Activated CD4-positive, alpha-beta T cell treated with anti-CD3 and anti-CD28 coated beads, Interleukin-2, Interleukin-6, amounts not matched to agents 100 ng/mL and 50 ng/mL, durations not matched to agents 16 hours and 8 hours (primary cell): ENCODE measurements around the gene CIAO2A.
"Not testable (repeated sequence)": the region's sequence is repeated elsewhere in the genome, so short reads cannot be mapped to it uniquely, and the experiment has no call there.

Experiments used
- DNase-seq: peaks from one replicate; pipeline ENCODE4 v3.0.0-alpha.2; 2020

Gene CIAO2A

DNA sequence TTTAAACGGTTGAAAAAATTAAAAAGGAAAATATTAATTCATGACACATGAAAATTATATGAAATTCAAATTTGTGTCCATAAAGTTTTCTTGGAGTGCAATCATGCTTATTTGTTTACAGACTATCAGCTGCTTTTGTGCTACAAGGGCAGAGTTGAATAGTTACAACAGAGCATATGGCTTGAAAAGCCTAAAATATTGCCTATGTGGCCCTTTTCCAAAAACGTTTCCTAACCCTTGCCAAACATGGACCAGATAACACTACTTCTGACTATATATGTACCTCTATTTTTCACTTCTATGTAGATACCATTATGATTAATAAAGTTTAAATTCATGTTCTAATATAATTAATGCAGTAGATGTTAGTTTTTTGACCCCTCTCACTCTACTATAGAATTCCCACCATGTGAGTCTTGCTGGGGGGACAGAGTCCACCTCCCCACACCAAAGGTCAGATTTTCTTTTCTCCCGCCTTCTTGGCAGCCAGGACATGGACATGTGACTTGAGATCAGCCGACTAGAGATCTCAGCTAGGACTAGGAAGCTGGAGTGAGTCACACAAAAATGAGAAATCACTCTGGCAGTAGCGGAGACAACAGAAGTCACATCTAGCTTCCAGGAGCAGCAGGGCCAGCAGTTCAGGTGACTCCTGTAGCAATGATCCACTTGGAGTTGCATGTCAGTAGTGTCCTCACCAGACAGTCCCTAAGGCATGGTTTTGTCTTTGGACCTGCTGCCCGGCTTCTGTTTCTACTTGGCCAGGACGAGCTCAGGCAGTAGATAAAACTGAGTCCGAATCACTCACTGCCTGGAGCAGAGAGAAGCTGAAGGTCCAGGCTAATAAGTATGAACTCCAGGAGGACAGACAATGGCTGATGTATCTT lies 22.4 kb downstream of the CIAO2A start:
- no peak for DNase-seq

DNA sequence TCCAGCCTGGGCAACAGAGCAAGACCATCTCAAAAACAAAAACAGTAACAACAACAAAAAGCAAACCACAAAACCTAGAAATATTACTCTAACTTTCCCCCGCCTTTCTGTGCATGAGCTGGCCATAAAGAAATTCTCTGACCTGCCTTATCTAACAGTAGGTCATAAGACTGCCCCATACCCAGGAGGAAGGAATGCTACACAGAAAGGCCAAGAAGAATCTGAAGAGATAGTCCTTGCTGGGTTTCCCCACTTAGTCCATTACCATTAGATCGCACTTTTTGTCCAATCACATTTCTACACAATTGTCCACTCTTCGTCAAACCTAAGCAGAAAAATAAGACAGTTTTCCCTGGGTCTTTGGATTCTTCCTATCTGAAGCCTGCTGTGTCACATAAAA lies 23.5 kb downstream of the CIAO2A start:
- no peak for DNase-seq

DNA sequence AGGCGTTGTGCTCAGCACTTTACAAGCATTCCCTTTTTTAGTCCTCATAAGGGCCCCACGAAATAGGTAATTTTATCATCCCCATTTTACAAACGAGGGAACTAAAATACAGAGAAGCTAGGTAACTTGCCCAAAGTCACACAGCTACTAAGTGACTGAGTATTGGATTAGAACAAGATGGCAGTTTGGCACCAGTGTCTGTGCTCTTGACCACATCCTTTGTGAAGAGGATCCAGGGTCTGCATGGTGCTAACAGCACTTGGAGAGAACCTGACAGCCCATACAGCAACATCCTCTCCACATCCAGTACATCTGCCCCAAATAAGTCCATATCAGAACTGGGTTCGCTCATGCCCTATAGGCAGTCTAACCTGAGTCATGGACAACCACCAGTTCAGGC lies 25.5 kb downstream of the CIAO2A start:
- DNase-seq: no peak

GRCh38 chr15:64067564-64068030 lies 26.0 kb downstream of the CIAO2A start:
- DNase-seq: peak; percentile 81

GRCh38 chr15:64066451-64066850 lies 27.2 kb downstream of the CIAO2A start:
- no peak for DNase-seq

GRCh38 chr15:64060716-64061115 lies 32.9 kb downstream of the CIAO2A start:
- no peak for DNase-seq

- DNase-seq: not testable (repeated sequence)
Observed at GRCh38 chr15:64059104-64059503, 34.5 kb downstream of the CIAO2A start.

DNA sequence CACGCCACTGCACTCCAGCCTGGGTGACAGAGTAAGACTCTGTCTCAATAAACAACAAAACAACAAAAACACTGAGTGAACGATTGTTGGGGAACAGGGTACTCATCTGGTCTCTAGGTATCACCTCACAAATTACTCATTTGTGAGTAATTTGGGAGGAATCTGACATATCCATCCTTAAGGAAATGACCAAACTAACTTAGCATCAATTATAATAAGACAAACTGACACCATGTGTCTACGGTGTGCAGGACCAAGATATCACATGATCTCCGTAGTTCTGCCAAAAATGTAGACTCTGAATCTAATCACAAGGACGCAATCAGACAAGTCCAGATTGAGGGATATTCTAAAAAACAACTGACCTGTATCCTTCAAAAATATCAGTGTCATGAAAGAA lies 35.4 kb downstream of the CIAO2A start:
- no peak for DNase-seq

- DNase-seq: not testable (repeated sequence)
Observed at GRCh38 chr15:64053674-64054073, 40.0 kb downstream of the CIAO2A start.

- no peak for DNase-seq
Observed at GRCh38 chr15:64052925-64053491, 40.6 kb downstream of the CIAO2A start.

DNA sequence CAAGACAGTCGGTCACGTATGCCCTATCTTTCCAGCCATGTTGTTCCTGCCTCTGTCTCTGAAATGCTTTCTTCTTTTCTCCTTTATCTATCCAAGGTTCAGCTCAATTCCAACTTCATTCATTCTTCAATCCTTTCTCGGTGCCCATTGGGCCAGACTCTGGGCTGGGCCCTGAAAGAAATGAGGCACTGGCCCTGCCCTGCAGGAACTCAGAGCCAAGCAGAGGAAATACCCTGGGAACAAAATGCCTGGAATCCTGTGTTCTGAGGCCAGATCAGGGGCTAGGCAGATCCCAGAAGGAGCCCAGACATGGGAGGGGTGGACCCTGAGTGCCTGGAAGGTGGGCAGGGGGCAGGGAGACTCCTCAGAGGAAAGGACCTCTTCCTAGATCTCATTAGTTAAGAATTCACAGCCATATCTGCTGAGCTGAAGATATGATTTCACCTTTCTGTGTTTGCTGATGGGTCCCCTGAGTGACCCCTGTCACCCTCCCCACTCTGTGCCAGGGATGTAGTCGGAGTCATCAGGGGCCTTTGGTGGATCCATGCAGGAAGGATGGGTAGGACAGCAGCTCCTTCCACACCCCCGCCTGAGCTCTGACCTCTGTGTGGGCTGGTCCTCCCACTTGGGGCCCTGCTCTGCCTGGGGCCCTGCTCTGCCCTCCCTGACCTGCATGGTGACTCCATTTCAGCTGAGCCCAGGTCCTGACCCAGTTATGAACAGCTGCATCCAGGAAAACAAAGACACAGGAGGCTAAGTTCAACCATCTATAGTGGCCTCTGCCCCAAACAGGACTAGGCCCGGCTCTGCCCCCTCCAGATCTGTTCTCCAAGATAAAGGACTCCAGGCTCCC lies 42.0 kb downstream of the CIAO2A start:
- no peak for DNase-seq

- DNase-seq: no peak
Observed at GRCh38 chr15:64051093-64051402, 42.6 kb downstream of the CIAO2A start.

DNA sequence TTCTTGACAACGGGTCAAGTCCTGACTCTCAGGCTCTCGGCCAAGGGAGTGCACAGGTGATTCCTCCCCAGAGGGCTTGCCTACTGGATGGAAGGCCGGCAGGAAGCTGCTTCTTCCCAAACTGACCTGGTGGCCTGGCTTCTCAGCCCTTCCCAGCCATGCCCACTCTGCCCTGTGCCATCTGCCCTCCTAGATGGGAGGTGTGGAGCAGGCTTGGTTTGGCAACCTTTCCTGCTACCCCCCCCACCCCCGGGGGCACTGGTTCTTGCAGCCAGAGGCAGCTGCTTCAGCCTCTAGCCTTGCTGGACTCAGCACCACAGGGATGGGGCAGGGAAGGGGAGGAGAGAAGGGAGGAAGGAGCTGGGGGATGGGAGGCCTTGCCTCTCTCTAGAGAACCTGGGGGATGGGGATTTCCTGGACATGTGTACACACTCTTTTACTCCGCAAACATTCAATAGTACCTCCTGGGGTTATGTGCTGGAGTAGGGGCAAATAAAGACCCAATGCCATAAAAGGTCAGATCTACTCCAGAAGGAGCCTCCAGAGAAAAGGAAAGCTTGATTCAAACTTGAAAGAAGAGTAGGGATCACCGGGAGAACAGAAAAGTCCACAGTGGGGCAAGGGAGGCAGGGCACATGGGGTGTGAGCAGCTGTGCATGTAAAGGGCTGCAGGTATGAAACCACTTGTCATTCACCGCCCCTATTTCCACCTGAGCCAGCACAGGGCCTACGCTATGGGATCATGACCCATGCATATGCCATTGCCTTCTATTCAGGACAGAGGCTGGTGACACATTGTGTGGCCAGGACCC lies 43.2 kb downstream of the CIAO2A start:
- DNase-seq: no peak

DNA sequence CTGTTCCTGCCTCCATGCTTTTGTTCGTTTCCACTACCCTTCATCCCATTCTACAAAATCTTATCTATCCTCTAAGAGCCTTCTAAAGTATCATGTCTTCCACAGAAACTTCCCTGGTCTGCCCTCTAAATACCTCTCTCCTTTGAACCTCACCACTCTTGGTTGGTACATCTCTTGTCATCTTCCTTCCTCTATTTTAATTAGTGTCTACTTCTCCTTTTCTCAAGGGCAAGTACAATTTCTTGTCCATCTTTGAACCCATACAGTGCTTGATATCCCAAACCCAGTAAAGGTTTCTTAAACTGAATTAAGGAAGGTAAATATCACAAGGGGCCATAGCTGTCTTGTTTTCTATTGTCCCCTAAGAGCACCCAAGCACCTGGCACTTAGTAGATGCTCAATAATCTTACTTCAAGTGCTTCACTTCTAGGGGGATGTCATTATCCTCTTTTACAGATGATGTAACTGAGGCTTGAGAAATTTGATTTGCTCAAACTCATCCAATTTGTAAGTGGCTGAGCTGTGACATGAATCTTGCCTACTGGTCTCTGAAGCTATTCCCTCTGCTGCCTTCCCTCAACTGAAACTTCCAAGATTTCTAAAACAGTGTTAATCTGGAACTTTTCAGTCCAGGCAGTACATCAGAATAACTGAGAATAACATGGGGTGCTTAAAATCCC lies 44.7 kb downstream of the CIAO2A start:
- DNase-seq: no peak

DNA sequence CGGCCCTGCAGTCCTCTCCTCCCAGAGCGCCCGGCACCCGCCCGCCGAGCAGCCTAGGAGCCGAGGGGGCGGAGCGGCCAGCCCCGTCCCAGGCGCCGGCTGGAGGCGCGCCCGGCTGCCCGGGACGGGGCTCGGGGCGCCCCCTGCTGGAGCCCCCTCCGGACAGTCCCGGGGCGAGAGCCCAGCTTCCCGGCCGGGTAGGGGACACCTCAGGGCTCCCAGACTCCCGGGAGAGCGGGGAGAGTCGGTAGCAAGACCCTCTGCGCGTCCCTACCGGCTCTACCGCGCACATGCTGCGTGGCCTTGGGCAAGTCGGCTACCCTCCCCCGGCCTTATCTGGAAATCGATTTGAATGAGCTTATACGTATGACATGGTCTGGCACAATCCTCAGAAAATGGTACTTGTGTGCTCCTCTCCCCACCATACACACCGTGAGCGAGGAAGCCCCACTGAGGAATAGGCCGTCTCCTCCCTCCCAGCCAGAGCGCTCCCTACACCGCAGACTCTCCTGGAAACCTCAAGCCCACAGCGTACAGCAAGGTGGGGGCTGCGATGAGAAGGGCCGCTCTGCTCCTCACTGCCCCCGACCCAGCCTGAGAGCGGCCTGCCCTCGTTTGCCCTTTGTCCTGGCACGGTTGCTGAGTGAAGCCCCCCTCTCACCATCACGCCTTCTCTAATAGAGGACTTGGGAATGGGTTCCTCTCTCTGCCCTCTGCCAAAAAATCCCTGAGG lies 47.1 kb downstream of the CIAO2A start, which contains the start of gene DAPK2:
Gene DAPK2 (minus strand): TSS at position 65 of the 733 bp plus-strand sequence. CDS start 6,224 bp downstream, outside the sequence.
- DNase-seq: peak; percentile 77

GRCh38 chr15:64045774-64046420 lies 47.7 kb downstream of the CIAO2A start:
- no peak for DNase-seq

DNA sequence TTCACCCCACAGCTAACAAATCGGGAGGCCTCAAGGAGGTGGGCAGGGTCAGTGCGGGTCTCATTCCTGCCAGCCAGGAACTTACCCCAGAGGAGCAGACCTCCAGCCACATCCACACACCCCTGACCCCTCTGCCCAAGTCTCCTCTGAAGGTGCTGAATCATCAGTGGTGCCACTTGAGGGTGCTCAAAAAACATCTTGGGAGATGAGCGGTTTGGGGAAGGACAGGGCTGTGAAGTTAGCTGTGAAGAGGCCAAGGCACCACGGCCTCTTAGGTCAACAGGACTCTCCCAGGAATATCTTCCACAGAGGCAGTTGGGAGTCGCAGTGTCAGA lies 48.6 kb downstream of the CIAO2A start:
- DNase-seq: no peak

DNA sequence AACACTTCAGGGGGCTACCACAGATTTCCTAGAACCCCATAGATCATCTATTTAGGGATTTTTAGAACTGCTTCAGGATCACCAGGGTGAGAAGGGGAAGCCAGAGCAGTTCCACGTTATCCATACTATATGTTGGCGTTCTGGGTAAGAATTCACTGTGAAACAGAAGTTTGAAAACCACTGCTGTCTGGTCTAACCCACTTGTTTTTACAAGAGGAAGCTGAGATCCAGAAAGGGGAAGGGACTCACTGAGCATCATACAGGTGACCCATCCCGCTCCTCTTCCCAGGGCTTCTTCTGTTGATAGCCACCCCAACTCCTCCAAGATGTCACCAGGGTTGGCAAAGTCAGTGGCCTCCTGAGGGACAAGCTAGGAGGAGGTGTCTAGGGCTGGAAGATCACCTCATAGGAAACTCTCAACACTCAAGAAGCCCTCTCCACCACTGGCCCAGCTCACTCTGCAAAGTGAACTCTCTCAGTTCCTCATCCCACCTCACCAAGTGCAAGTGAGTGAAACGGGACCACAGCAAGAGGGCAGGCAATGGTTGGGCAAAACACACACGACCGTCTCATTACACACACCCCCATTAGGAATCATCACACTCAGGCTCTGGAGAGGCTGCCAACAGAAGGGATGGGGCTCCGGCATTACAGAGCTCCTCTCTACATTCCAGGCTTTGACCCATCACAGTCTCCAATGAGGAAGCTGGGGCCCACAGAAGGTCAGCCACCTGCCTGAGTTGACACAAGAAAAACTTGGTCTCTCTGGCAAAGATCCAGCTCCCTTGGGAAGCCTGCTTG lies 49.1 kb downstream of the CIAO2A start:
- no peak for DNase-seq

DNA sequence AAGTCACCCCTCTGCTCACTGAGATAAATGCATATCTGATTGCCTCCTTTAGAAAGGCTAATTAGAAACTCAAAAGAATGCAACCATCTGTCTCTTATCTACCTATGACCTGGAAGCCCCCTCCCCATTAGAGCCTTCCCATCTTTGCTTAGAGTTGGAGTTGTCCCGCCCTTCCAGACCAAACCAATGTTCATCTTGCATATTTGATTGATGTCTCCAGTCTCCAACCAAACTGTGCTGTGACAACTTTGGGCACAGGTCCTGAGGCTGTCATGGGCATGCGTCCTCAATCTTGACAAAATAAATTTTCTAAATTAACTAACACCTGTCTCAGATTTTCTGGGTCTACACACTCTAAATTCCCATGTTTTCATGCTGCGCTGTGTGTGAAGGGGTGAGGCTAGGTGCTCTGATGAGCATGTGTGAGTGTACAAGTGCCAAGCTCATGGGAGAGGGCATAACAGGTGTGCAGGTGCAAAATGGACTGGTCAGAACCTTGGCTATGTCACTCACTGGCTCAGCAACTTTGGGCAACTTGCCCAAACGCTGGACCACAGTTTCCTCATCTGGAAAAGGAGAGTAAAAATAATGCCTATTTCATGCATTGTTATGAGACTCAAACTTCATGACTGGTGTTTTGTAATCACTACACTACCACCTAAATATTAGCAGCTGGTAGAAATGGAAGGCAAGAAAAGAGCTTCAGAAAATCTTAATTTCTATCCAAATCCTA lies 54.6 kb downstream of the CIAO2A start:
- DNase-seq: no peak
